ENCODE results near the gene MEGF11. TPM values are rescaled to one million over a fixed set of nuclear protein-coding genes. Genes with fewer than 3 reads are reported as not detected.

MEGF11 gene
- total and polyA plus RNA-seq, 2 donors (not counting 1 experiment from before 2014, with no cell fraction given), result under 0.01 TPM; not detected in 1

- Histone ChIP-seq H3K9ac (ENCODE audit: insufficient read depth, low read length) (no peak overlapping the region), H3K27me3 (ENCODE audit: control insufficient read depth, insufficient read depth, low read length) (peaks cover 9% of the 10 kb centered on the region), H3K9me3 (ENCODE audit: control insufficient read depth, insufficient read depth, low read depth, low read length) (no peaks in the 10 kb centered on the region), H3K27ac (ENCODE audit: insufficient read depth, low read length) (no peak overlapping the region), H3K4me2 (ENCODE audit: extremely low read depth, insufficient read depth, low read length) (no peak overlapping the region), H3K79me2 (ENCODE audit: control insufficient read depth, insufficient read depth, low read length) (no peaks in the 10 kb centered on the region), H3K36me3 (ENCODE audit: control insufficient read depth, insufficient read depth, low read length) (no peaks in the 10 kb centered on the region), H4K20me1 (ENCODE audit: control insufficient read depth, extremely low read depth, insufficient read depth, low read length) (no peaks in the 10 kb centered on the region), H3K4me3 (replicated peaks in 1 of 4; ENCODE audit: control extremely low read depth in 1 of 4, insufficient read depth in 1 of 4, low read depth in 3 of 4, low read length in 4 of 4) (no peak overlapping the region), H3K4me1 (ENCODE audit: control insufficient read depth, extremely low read depth, insufficient read depth, low read length) (no peaks in the 10 kb centered on the region), H2AFZ (ENCODE audit: low read length) (no peak overlapping the region)
- DNase-seq (ENCODE audit: low read depth in 2 of 2), result no peak
- TF ChIP-seq EZH2 (IDR thresholded peaks at IDR 0.05; ENCODE audit: low read length, missing control alignments), result no peak
- TF ChIP-seq, protein P1, sequence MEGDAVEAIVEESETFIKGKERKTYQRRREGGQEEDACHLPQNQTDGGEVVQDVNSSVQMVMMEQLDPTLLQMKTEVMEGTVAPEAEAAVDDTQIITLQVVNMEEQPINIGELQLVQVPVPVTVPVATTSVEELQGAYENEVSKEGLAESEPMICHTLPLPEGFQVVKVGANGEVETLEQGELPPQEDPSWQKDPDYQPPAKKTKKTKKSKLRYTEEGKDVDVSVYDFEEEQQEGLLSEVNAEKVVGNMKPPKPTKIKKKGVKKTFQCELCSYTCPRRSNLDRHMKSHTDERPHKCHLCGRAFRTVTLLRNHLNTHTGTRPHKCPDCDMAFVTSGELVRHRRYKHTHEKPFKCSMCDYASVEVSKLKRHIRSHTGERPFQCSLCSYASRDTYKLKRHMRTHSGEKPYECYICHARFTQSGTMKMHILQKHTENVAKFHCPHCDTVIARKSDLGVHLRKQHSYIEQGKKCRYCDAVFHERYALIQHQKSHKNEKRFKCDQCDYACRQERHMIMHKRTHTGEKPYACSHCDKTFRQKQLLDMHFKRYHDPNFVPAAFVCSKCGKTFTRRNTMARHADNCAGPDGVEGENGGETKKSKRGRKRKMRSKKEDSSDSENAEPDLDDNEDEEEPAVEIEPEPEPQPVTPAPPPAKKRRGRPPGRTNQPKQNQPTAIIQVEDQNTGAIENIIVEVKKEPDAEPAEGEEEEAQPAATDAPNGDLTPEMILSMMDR (conservative IDR thresholded peaks at IDR 0.05 in 1 of 2, IDR thresholded peaks at IDR 0.05 in 1 of 2; ENCODE audit: low read depth in 1 of 2, low read length in 2 of 2), result no peak
Measured at GRCh38 chr15:66133247-66133885, 120.2 kb downstream of the MEGF11 start.

GRCh38 chr15:66132251-66132816, 121.2 kb downstream of the MEGF11 start:
- H3K27me3 ChIP-seq (ENCODE audit: control insufficient read depth, insufficient read depth, low read length), result peaks cover 9% of the 10 kb centered on the region

GRCh38 chr15:66131831-66132230, 121.7 kb downstream of the MEGF11 start:
- H3K27me3 ChIP-seq (ENCODE audit: control insufficient read depth, insufficient read depth, low read length), result peaks cover 11% of the 10 kb centered on the region
- H4K20me1 ChIP-seq (ENCODE audit: control insufficient read depth, extremely low read depth, insufficient read depth, low read length), result no peaks in the 10 kb centered on the region
- no peak for DNase-seq (ENCODE audit: low read depth in 2 of 2)
- H3K27ac ChIP-seq (ENCODE audit: insufficient read depth, low read length), result no peak overlapping the region
- no peak overlapping the region for H2AFZ ChIP-seq (ENCODE audit: low read length)
- H3K4me1 ChIP-seq (ENCODE audit: control insufficient read depth, extremely low read depth, insufficient read depth, low read length), result no peaks in the 10 kb centered on the region
- H3K4me3 ChIP-seq (replicated peaks in 1 of 4; ENCODE audit: control extremely low read depth in 1 of 4, insufficient read depth in 1 of 4, low read depth in 3 of 4, low read length in 4 of 4), result no peak overlapping the region
- H3K9me3 ChIP-seq (ENCODE audit: control insufficient read depth, insufficient read depth, low read depth, low read length), result no peaks in the 10 kb centered on the region
- H3K4me2 ChIP-seq (ENCODE audit: extremely low read depth, insufficient read depth, low read length), result no peak overlapping the region
- H3K36me3 ChIP-seq (ENCODE audit: control insufficient read depth, insufficient read depth, low read length), result no peaks in the 10 kb centered on the region
- no peaks in the 10 kb centered on the region for H3K79me2 ChIP-seq (ENCODE audit: control insufficient read depth, insufficient read depth, low read length)
- no peak for TF ChIP-seq EZH2 (IDR thresholded peaks at IDR 0.05; ENCODE audit: low read length, missing control alignments)
- TF ChIP-seq, protein P1 (conservative IDR thresholded peaks at IDR 0.05 in 1 of 2, IDR thresholded peaks at IDR 0.05 in 1 of 2; ENCODE audit: low read depth in 1 of 2, low read length in 2 of 2), result no peak
- no peak overlapping the region for H3K9ac ChIP-seq (ENCODE audit: insufficient read depth, low read length)

More at GRCh38 chr15:66132251-66132816, 121.2 kb downstream of the MEGF11 start:
- H3K4me2 ChIP-seq (ENCODE audit: extremely low read depth, insufficient read depth, low read length), result no peak overlapping the region
- no peak overlapping the region for H3K27ac ChIP-seq (ENCODE audit: insufficient read depth, low read length)
- no peaks in the 10 kb centered on the region for H3K36me3 ChIP-seq (ENCODE audit: control insufficient read depth, insufficient read depth, low read length)
- H3K9me3 ChIP-seq (ENCODE audit: control insufficient read depth, insufficient read depth, low read depth, low read length), result no peaks in the 10 kb centered on the region
- no peak overlapping the region for H2AFZ ChIP-seq (ENCODE audit: low read length)
- DNase-seq (ENCODE audit: low read depth in 2 of 2), result no peak
- H3K4me3 ChIP-seq (replicated peaks in 1 of 4; ENCODE audit: control extremely low read depth in 1 of 4, insufficient read depth in 1 of 4, low read depth in 3 of 4, low read length in 4 of 4), result no peak overlapping the region
- H3K4me1 ChIP-seq (ENCODE audit: control insufficient read depth, extremely low read depth, insufficient read depth, low read length), result no peaks in the 10 kb centered on the region
- no peak overlapping the region for H3K9ac ChIP-seq (ENCODE audit: insufficient read depth, low read length)
- no peaks in the 10 kb centered on the region for H4K20me1 ChIP-seq (ENCODE audit: control insufficient read depth, extremely low read depth, insufficient read depth, low read length)
- H3K79me2 ChIP-seq (ENCODE audit: control insufficient read depth, insufficient read depth, low read length), result no peaks in the 10 kb centered on the region
- TF ChIP-seq, protein P1 (conservative IDR thresholded peaks at IDR 0.05 in 1 of 2, IDR thresholded peaks at IDR 0.05 in 1 of 2; ENCODE audit: low read depth in 1 of 2, low read length in 2 of 2), result no peak
- TF ChIP-seq EZH2 (IDR thresholded peaks at IDR 0.05; ENCODE audit: low read length, missing control alignments), result no peak
